GM12874 (cell line): ENCODE results near the gene KDM1A.

Source experiments
- TF ChIP-seq, protein P1 (sequence below): IDR thresholded peaks from 2 replicates; pipeline ENCODE4 v1.5.1; 2011; ENCODE audit warnings: low read depth, mild to moderate bottlenecking, control low read depth, low read length, moderate library complexity; ENCODE audit not compliant: insufficient read depth

The KDM1A gene

DNA sequence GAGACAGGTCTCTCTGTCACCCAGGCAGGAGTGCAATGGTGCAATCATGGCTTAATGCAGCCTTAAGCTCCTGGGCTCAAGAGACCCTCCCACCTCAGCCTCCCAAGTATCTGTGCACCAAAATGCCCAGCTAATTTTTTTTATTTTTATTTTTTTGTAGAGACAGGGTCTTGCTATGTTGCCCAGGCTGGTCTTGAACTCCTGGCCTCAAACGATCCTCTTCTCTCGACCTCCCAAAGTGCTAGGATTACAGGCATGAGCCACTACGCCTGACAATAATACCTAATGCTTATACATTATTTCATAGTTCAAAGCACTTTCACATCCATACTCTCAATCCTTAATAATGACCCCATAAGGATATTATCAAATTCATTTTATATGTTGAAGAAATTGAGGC, 101.1 kb downstream of the KDM1A start:
- TF ChIP-seq, protein P1, sequence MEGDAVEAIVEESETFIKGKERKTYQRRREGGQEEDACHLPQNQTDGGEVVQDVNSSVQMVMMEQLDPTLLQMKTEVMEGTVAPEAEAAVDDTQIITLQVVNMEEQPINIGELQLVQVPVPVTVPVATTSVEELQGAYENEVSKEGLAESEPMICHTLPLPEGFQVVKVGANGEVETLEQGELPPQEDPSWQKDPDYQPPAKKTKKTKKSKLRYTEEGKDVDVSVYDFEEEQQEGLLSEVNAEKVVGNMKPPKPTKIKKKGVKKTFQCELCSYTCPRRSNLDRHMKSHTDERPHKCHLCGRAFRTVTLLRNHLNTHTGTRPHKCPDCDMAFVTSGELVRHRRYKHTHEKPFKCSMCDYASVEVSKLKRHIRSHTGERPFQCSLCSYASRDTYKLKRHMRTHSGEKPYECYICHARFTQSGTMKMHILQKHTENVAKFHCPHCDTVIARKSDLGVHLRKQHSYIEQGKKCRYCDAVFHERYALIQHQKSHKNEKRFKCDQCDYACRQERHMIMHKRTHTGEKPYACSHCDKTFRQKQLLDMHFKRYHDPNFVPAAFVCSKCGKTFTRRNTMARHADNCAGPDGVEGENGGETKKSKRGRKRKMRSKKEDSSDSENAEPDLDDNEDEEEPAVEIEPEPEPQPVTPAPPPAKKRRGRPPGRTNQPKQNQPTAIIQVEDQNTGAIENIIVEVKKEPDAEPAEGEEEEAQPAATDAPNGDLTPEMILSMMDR: no peak

DNA sequence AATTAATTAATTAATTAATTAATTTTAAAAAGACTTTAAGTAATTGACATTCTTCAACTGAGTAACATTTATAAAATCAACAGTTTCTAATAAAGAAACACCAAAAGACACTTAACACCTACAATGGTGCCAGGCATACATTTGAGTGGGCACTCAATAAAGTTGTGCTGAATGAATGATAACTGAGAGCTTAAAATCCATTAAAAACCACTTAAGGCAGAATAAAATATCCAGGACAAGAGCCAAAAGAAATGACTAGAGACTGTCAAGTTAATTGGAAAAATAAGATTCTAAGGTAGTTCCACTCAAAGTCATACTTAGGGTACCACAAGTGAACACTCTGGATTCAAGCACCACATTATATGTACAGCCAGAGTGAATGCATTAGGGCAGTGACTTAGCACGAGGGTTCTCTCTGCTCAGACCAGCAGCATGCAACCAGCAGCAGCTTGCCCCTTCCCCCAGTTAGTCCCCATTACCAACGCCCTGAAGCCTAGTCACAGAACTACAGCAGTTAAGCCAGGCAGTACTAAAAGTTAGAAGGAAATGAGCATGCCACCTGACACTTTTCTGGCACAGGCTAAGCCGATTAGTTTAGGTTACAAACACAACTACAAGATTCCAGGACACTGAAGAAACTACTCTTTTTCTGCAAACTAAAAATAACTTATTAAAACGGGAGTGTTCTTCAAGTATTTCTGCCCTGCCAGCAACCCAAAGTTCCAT, 102.9 kb downstream of the KDM1A start:
- TF ChIP-seq, protein P1: no peak

DNA sequence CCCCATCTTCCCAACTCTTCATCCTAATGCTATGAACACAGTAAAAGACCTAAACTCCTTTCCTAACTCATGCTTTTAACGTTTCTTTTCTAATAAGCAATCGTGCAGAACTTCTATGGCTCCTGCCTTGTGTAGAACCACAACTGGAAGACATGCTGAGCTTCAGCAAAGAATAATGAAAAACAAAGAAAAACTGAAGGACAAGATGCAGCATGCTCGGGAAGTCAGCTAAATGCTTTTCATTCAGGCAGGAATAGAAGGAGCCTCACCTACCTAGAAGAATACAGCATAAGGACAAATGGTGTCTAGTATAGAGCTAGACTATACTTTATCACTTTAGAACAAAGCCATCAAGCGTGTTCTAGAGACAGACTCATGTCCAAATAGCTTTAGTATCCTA, 103.5 kb downstream of the KDM1A start:
- TF ChIP-seq, protein P1: no peak

DNA sequence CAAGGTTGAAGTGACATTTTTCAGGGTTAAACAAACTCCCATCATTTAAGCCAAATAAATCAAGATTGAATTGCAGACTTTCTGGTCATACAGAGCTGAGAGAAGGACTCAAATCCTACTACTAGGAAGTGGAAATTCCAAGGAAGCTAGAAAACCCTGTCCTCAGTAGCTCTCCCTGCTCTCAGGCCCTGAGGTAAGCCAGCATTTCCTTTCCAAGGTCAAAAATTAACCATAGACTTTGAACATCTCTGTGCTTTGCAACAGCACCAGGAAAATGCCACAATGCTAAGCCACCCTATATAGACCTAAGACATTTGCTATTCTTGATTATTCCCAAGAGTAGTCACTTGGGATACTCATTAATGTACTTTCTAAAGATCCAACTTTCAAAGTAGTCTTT, 104.3 kb downstream of the KDM1A start:
- TF ChIP-seq, protein P1: no peak

DNA sequence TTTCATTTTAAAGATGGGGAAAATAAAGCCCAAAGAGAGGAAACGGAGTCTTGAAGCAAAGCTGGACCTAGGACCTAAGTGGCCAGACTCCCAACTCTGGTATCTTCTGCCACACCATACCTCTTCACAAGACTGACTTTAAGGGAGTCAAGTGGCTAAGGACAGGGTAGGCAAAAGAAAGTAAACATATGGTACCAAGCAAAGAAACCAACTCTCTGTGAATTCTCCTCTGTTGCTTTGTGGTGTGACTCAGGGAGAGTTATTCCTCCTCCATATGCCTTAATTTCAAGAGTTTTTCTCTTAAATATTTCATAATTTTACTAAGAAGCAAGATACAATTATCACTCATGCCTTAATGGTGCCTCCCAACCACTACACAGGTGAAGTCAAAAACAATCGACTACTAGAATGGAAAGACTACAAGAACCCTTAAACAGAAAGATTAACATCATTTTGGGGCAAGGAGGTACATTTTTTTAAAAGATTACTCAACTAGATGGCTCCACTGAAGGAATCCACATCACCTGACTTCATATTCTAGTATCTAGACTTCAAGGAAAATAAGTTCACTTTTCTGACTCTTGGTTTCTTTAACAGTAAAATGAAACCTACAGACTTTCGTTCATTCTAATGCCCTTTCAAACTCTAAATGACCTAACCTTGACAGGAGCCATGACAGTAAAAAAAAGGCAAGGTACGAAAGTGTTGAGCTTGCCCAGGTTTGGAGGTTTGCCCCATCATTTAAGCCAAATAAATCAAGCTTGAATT, 105.2 kb downstream of the KDM1A start:
- TF ChIP-seq, protein P1: no peak

DNA sequence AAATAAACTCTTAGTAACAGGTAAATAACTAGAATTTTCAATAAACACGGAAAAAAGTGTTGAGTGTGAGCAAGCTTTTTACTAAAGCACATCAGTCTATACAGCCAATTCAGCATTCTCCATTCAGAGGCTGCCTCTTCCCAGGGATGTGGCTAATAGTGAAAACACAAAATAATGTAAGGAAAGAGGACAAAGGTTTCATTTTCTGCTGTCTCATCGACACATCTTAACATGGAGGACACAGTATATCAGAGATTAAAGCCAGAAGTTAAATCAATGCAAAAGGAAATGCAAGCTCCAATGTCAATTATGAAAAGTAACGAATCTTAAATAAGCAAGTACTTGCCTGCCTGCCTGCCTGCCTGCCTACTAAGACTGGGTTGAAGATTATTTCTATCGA, 106.2 kb downstream of the KDM1A start:
- TF ChIP-seq, protein P1: no peak

DNA sequence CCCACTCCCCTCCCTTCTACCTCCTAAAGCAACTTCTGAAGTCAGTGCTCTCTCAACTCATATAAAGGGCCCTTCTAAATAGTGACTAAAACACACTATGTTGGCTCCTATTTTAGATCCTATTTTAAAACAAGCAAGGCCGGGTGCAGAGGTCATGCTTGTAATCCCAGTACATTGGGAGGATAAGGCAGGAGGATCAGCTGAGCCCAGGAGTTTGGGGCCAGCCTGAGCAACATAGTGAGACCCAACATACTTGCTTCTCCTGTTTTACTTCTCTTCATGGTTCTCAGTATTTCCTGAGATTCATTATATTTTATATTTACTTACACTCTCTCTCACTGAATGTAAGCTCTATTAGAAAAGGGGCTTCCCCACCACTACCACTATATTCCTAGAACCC, 106.9 kb downstream of the KDM1A start:
- TF ChIP-seq, protein P1: no peak
